HEK293T (cell line): ENCODE measurements around the gene TOMM7.

ENCODE experiments used
- ARNT ChIP-seq: fragments of 450-650 bp; IDR thresholded peaks from 2 replicates; pipeline ENCODE4 v1.6.1; 2017; ENCODE audit warnings: mild to moderate bottlenecking
- BHLHE40 ChIP-seq: fragments of 450-650 bp; IDR thresholded peaks from 2 replicates; pipeline ENCODE4 v1.6.1; 2016; ENCODE audit warnings: mild to moderate bottlenecking, moderate library complexity, borderline replicate concordance
- CTBP1 ChIP-seq: fragments of 450-650 bp; IDR thresholded peaks from 2 replicates; pipeline ENCODE4 v1.6.1; 2016; ENCODE audit warnings: borderline replicate concordance
- FOXK2 ChIP-seq: fragments of 450-650 bp; IDR thresholded peaks from 2 replicates; pipeline ENCODE4 v1.6.1; 2016; ENCODE audit warnings: mild to moderate bottlenecking
- FOXM1 ChIP-seq: fragments of 450-650 bp; IDR thresholded peaks from 2 replicates; pipeline ENCODE4 v1.6.1; 2017; ENCODE audit warnings: mild to moderate bottlenecking, borderline replicate concordance
- PKNOX1 ChIP-seq: fragments of 450-650 bp; IDR thresholded peaks from 2 replicates; pipeline ENCODE4 v1.6.1; 2016
- SP1 ChIP-seq: fragments of 450-650 bp; IDR thresholded peaks from 2 replicates; pipeline ENCODE4 v1.6.1; 2017
- TARDBP ChIP-seq: fragments of 450-650 bp; IDR thresholded peaks from 2 replicates; pipeline ENCODE4 v1.6.1; 2016
- ZNF384 ChIP-seq: fragments of 450-650 bp; IDR thresholded peaks from 2 replicates; pipeline ENCODE4 v1.6.1; 2016

- no peak for TF ChIP-seq FOXK2
- no peak for TF ChIP-seq SP1
- TF ChIP-seq FOXM1: no peak
- TF ChIP-seq TARDBP: no peak
- no peak for TF ChIP-seq ARNT
- no peak for TF ChIP-seq BHLHE40
- TF ChIP-seq PKNOX1: no peak
- no peak for TF ChIP-seq ZNF384
- no peak for TF ChIP-seq CTBP1
Measured at GRCh38 chr7:22784346-22784745, 38.3 kb downstream of the TOMM7 start.
